HG03558 (cell line): Measurements from ENCODE around the gene TMEM117.
A peak's percentile ranks its signal among the peaks of the same experiment; 100 is the strongest.

Experiments
- ATAC-seq: cut with Tn5 transposase; IDR thresholded peaks from one replicate; pipeline ENCODE4 v1.9.1; 2021; ENCODE audit warnings: moderate number of reproducible peaks; ENCODE audit not compliant: unreplicated experiment; ENCODE audit errors: extremely low read depth

TMEM117 gene

DNA sequence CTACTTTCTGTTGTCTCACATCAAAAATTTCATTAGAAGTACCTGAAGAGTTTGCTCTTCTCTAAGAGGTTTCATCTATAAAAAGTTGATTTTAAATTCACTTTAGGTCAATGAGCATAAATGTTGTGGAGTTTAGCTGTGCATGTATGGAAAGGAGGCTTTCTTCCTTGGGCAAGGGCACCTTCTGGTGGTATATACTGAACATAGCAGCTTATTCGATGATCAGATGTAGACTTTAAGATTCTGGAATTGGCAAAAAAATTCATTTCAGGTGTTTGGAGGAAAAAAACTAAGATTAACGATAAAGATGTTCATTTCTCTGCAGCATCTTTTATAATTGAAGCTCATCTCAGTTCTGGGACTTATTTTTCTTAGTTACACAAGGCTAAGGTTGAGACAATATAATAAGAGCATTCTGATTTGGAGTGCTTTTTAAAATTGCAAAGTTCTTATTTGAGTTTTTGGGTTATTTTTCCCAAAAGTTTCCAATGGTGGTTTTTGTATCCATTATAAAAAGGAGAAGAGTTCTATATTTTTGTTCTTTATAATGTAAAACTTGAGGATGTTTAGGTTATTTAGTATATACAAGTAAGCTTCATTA is 46.8 kb downstream of the TMEM117 start:
- peak; percentile 80 for ATAC-seq

DNA sequence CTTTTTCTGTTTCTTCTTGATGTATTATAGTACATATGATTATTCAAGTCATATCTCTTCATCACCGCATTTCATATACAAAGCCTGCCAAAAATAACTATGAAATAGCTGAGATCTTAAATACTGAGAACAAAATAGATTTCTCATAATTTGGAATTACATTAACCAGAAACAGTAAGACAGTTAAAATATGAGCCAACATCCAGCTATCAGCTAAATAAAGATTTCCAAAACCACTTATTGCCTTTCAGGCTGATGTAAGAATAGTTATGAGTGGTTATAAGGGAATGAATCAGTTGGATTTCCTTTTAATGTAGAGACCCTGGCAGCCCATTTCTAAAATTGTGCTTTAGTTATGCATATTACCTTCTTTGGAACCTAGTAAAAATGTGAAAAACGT is 47.4 kb downstream of the TMEM117 start:
- ATAC-seq = no peak

DNA sequence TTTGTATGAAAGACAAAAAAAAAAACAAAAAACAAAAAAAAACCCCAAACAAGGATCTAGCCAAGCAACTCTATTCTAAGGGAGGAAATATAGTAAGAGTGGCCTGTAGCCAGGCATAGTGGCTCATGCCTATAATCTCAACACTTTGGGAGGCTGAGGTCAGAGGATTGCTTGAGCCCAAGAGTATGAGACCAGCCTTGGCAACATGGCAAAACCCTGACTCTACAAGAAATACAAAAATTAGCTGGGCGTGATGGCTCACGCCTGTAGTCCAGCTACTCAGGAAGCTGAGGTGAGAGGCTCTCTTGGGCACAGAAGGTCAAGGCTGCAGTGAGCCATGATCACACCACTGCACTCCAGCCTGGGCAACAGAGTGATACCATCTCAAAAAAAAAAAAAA is 47.9 kb downstream of the TMEM117 start:
- ATAC-seq = no peak

GRCh38 chr12:43884683-43885410 is 49.0 kb downstream of the TMEM117 start:
- ATAC-seq = no peak

DNA sequence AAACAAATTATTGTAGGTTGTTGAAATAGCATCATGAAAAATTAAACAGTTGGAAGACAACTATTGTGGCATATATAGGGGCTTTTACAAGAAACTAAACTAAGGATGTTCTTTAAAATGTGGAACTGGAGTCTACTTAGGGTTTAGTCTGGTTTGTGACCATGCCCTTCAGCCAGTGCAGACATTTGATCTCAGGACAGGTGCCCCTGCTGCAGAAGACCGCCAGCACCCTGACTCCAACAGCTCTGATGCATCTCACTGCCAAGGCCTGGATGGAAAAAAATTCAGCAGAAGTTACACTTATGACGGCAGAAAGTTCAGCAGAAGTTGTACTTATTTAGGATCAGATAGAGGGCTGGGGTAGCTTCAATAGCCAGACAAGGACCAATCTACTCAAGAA is 51.5 kb downstream of the TMEM117 start:
- no peak for ATAC-seq

DNA sequence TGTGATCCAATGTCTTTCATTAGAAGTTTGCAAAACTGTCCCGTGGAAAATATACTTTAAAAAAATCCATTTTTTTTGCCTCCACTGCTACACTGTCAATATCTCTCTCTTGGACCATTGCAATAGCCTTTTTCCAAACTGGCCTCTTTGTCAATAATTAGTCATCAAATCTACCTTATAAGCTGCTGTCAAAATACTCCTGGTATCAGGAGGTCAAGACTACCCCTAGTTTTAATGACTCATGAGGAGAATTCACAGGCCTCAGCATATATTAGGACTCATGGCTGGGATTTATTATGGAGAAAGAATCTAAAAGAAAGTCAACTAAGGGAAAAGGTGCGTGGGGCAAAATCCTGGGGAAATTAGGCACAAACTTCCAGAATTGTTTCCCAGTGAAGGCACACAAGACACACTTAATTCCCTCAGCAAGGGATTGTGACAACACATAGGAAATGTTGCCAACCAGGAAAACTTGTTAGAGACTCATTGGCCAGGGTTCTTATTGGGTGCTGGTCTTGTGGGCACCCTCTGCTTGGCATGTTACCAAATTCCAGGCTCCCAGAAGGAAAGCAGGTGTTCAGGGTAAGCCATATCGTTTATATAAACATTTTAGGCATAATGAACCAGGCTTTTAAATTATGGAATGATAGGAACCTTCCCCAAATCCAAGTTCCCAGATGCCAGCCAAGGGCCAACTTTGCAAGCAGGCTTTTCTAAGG is 56.1 kb downstream of the TMEM117 start:
- ATAC-seq = no peak

- ATAC-seq = no peak
These were observed 57.8 kb downstream of the TMEM117 start for GRCh38 chr12:43893670-43894069.

DNA sequence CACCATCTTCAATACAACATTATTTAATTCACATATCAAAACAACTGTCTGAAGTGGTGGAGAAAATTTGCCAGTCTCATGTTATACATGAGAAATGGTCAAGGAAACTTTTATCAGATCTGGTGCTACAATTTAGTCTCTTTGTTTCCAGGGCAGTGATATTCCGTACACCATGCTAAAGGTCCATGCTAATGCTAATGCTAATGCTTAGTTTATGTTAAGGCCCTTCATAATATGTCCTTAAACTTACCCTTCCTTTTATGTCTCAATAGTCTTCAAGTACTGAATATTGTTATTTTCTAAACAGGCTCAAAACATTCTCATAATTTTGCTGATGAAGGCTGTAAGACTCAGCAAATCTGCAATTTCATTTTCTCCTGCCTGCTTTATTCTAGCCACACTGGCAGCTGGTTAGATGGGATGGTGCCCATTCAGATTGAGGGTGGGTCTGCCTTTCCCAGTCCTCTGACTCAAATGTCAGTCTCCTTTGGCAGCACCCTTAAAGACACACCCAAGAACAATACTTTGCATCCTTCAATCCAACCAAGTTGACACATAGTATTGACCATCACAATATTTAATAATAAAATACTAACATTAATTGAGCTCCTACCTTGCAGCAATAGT is 59.8 kb downstream of the TMEM117 start:
- no peak for ATAC-seq

- no peak for ATAC-seq
These were observed 60.6 kb downstream of the TMEM117 start for GRCh38 chr12:43896496-43896895.

GRCh38 chr12:43898474-43898873 is 62.6 kb downstream of the TMEM117 start:
- ATAC-seq = no peak

DNA sequence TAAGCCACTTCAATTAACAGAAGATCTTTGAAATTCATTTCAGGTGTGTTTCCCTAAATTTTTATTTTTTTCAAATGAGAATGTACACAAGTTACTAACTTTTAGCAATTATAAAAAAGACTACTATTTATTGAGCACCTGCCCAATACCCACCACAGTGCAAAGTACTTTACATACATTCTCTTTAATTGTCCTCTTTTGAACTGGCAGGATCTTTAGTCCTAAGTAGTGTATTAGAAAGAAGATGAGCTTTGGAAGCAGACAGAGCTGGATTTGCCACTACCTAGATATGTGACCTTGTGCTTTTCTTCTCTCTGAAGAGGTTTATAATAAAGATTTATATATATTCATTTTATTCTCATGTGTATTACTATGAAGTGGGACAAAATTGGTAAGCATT is 63.7 kb downstream of the TMEM117 start:
- no peak for ATAC-seq

DNA sequence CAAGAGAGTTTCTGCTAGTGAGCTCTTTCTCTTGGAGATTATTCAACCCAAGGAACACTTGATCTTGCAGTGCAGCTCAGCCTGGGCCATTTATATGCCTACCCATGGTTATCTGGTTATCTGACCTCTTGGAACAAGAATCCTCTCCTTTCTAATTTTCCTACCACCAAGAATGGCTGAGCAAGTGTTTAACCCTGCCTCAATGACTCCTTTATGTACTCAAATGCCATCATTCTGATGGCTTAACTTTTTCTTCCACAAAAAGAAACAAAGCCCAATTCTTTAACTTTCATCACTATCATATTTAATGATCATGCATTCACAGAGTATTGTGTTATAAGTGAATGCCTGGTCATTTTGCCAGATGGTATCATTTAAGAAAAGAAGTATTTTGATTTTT is 67.8 kb downstream of the TMEM117 start:
- no peak for ATAC-seq

- no peak for ATAC-seq
These were observed 77.0 kb downstream of the TMEM117 start for GRCh38 chr12:43912859-43913258.

GRCh38 chr12:43914391-43914790 is 78.5 kb downstream of the TMEM117 start:
- no peak for ATAC-seq

- no peak for ATAC-seq
These were observed 79.1 kb downstream of the TMEM117 start for GRCh38 chr12:43914923-43915468.

GRCh38 chr12:43917896-43918295 is 82.0 kb downstream of the TMEM117 start:
- ATAC-seq = no peak

- no peak for ATAC-seq
These were observed 85.9 kb downstream of the TMEM117 start for GRCh38 chr12:43921666-43922337.

DNA sequence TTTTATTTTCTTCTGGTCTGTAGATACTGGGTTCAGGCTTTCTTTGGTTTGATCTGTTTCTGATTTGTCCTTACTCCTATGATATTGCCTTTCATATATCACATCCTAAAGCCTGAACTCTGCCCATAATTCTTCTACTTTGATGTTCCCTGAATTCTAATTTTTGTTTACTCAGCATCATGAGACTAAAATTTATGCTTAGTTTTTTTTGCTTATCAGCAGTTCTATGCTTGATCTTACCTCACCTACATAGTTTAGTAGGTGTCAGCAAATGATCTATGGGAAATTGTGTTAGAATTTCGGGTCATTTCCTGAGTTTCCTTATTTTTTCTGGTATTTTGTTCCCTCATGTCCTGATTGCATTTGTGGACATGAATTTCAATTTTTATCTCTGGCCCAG is 94.2 kb downstream of the TMEM117 start:
- ATAC-seq = no peak

GRCh38 chr12:43931187-43931586 is 95.3 kb downstream of the TMEM117 start:
- no peak for ATAC-seq

DNA sequence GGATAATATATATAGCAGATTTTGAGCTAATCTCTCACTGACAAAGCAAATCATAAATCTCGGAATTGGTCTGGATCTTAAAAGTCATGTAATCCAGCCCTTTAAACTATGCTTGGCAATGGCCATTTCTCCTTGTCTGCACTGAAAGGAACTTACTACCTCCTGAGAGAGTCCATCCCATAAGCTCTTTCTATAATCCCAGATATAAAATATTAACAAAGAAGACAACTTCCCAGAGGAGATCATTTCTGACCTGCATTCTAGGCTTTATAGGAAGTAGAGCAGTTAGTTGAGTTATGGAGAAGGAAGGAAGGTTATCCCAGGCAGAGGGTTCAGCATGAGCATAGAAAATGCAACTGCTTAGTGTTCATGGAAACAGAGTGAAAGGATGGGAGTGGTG is 99.7 kb downstream of the TMEM117 start:
- ATAC-seq = no peak
